Measurements from ENCODE around the gene LIPA. TPM values are rescaled to one million over a fixed set of nuclear protein-coding genes. Genes with fewer than 3 reads are reported as not detected.

LIPA gene
- total RNA-seq, 1 experiment from 2014 or later, result 40.3 TPM

DNA sequence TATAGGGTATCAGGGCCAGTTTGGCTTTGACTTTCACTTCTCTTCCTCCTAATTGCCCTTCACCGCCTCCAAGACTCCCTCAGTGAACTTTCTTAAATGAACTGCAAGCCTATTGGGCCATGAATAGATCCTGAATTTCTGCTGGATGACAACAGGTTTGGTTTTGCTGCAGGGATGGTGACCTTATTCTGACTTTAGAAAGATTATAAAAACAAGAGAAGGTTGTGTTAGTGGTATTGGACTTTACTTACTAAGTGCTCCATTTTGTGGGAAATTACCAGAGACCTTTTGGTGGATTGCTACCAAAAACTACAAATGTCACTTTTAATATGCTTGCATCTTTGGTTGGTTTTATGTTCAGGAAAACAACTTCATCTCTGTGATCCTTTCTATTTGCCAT lies 11.5 kb upstream of the LIPA start:
- TF ChIP-seq EZH2 (IDR thresholded peaks at IDR 0.05; ENCODE audit: borderline replicate concordance, low read depth, low read length, poor library complexity, severe bottlenecking), result no peak
- TF ChIP-seq, protein P1, sequence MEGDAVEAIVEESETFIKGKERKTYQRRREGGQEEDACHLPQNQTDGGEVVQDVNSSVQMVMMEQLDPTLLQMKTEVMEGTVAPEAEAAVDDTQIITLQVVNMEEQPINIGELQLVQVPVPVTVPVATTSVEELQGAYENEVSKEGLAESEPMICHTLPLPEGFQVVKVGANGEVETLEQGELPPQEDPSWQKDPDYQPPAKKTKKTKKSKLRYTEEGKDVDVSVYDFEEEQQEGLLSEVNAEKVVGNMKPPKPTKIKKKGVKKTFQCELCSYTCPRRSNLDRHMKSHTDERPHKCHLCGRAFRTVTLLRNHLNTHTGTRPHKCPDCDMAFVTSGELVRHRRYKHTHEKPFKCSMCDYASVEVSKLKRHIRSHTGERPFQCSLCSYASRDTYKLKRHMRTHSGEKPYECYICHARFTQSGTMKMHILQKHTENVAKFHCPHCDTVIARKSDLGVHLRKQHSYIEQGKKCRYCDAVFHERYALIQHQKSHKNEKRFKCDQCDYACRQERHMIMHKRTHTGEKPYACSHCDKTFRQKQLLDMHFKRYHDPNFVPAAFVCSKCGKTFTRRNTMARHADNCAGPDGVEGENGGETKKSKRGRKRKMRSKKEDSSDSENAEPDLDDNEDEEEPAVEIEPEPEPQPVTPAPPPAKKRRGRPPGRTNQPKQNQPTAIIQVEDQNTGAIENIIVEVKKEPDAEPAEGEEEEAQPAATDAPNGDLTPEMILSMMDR (conservative IDR thresholded peaks at IDR 0.05; ENCODE audit: low read depth, low read length), result no peak
- BruUV-seq (replicated peaks), result no TSS peak
- POLR2A ChIA-PET (ENCODE audit: low non-redundant PET), result no interaction called here
- Histone ChIP-seq H3K4me3 (ENCODE audit: low read depth, low read length, poor library complexity, severe bottlenecking) (no peak overlapping the region), H3K9me3 (ENCODE audit: low read depth, low read length, poor library complexity, severe bottlenecking) (no peaks in the 10 kb centered on the region), H3K36me3 (ENCODE audit: insufficient read depth, low read length, poor library complexity, severe bottlenecking) (no peaks in the 10 kb centered on the region), H3K27ac (ENCODE audit: low read depth, low read length, poor library complexity, severe bottlenecking) (no peak overlapping the region), H3K4me1 (ENCODE audit: insufficient read depth, low read length, poor library complexity, severe bottlenecking) (peaks cover 5% of the 10 kb centered on the region), H3K27me3 (replicated peaks; ENCODE audit: insufficient read depth, low read depth, low read length, poor library complexity) (no peaks in the 10 kb centered on the region)
- intact Hi-C loops (cut with micrococcal nuclease; ENCODE audit: unreplicated experiment), result no loop called here
- CTCF ChIA-PET, result no interaction called here
- DNase-seq (ENCODE audit: low spot score), result no peak

DNA sequence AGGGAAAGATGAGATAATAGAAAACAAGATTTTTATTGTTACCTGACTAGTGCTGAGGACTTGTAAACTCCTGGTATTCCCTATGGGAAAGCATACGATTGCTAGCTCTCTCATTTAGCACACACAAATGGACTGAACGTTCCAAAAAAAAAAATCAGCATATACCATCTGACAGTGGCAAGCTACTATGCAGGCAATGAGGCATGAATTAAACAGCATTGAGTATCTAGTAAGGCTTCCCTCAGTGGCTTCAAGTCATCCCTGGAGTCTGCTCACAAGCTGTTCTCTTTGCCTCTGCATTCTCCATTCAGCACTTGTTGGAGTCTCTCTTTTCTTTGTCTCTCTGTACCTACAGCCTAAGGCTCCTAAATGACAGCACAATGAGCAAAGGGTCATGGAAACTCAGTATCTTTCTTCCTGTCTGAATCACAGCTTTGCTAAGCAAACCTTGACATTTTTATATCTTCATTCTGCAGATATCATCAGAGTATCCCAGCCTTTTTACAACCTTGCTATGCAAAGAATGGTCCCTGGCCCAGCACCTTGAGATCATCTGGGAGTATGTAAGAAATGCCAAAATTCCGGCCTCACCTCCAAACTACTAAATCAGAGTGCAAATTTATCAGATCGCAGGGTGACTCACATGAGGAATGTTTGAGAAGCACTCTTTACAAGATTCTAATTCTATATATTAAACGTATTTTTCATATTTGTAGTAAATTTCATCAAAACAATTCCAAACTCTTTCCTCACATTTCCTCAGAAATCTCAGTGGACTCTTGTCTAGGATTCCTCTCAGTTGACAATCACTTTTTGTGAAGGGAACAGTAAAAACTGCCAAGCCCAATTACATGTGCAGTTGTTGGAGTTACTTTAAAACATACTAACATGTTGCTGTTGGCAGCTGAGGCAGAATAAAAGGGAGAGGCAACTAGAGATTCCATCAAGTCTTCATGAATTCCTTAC lies 10.8 kb upstream of the LIPA start:
- BruUV-seq (replicated peaks), result no TSS peak
- POLR2A ChIA-PET (ENCODE audit: low non-redundant PET), result interaction anchor here (0.7 kb wide), 1 partner anchor 11 kb away, joined by 3 read pairs; no protein-coding TSS in a partner anchor
- intact Hi-C loops (cut with micrococcal nuclease; ENCODE audit: unreplicated experiment), result no loop called here
- Histone ChIP-seq H3K27me3 (replicated peaks; ENCODE audit: insufficient read depth, low read depth, low read length, poor library complexity) (no peaks in the 10 kb centered on the region), H3K9me3 (ENCODE audit: low read depth, low read length, poor library complexity, severe bottlenecking) (no peaks in the 10 kb centered on the region), H3K27ac (ENCODE audit: low read depth, low read length, poor library complexity, severe bottlenecking) (no peak overlapping the region), H3K4me1 (ENCODE audit: insufficient read depth, low read length, poor library complexity, severe bottlenecking) (peaks cover 5% of the 10 kb centered on the region), H3K36me3 (ENCODE audit: insufficient read depth, low read length, poor library complexity, severe bottlenecking) (no peaks in the 10 kb centered on the region), H3K4me3 (ENCODE audit: low read depth, low read length, poor library complexity, severe bottlenecking) (no peak overlapping the region)
- no peak for TF ChIP-seq EZH2 (IDR thresholded peaks at IDR 0.05; ENCODE audit: borderline replicate concordance, low read depth, low read length, poor library complexity, severe bottlenecking)
- TF ChIP-seq, protein P1 (conservative IDR thresholded peaks at IDR 0.05; ENCODE audit: low read depth, low read length), result no peak
- CTCF ChIA-PET, result no interaction called here
- DNase-seq (ENCODE audit: low spot score), result no peak

DNA sequence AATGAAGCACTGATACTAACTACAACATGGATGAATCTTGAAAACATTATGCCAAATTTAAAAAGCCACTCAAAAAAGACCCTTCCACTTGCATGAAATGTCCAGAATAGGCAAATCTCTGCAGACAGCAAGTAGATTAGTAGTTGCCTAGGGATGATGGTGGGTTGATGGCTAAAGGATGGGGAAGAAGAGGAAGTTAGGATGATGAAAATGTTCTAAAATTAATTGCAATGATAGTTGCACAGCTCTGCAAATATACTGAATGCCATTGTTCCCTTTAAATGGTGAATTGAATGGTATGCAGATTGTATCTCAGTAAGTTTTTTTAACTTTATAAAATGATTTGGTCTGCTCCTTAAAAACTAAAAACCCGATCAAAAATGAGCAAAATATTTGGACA lies 7.3 kb upstream of the LIPA start:
- TF ChIP-seq, protein P1 (conservative IDR thresholded peaks at IDR 0.05; ENCODE audit: low read depth, low read length), result no peak
- TF ChIP-seq EZH2 (IDR thresholded peaks at IDR 0.05; ENCODE audit: borderline replicate concordance, low read depth, low read length, poor library complexity, severe bottlenecking), result no peak
- DNase-seq (ENCODE audit: low spot score), result no peak
- Histone ChIP-seq H3K4me1 (ENCODE audit: insufficient read depth, low read length, poor library complexity, severe bottlenecking) (peaks cover 11% of the 10 kb centered on the region), H3K27ac (ENCODE audit: low read depth, low read length, poor library complexity, severe bottlenecking) (no peak overlapping the region), H3K9me3 (ENCODE audit: low read depth, low read length, poor library complexity, severe bottlenecking) (peaks cover 4% of the 10 kb centered on the region), H3K36me3 (ENCODE audit: insufficient read depth, low read length, poor library complexity, severe bottlenecking) (no peaks in the 10 kb centered on the region), H3K27me3 (replicated peaks; ENCODE audit: insufficient read depth, low read depth, low read length, poor library complexity) (no peaks in the 10 kb centered on the region), H3K4me3 (ENCODE audit: low read depth, low read length, poor library complexity, severe bottlenecking) (no peak overlapping the region)
- BruUV-seq (replicated peaks), result no TSS peak
- POLR2A ChIA-PET (ENCODE audit: low non-redundant PET), result no interaction called here
- CTCF ChIA-PET, result no interaction called here
- intact Hi-C loops (cut with micrococcal nuclease; ENCODE audit: unreplicated experiment), result no loop called here

Data from A673 (cell line).